ENCODE data around the gene EFL1. TPM values are rescaled to one million over a fixed set of nuclear protein-coding genes. Genes with fewer than 3 reads are reported as not detected.

EFL1 gene
- polyA plus RNA-seq, 1 of the 3 experiments (the other 2 are of a cell fraction) = 12.3 TPM

DNA sequence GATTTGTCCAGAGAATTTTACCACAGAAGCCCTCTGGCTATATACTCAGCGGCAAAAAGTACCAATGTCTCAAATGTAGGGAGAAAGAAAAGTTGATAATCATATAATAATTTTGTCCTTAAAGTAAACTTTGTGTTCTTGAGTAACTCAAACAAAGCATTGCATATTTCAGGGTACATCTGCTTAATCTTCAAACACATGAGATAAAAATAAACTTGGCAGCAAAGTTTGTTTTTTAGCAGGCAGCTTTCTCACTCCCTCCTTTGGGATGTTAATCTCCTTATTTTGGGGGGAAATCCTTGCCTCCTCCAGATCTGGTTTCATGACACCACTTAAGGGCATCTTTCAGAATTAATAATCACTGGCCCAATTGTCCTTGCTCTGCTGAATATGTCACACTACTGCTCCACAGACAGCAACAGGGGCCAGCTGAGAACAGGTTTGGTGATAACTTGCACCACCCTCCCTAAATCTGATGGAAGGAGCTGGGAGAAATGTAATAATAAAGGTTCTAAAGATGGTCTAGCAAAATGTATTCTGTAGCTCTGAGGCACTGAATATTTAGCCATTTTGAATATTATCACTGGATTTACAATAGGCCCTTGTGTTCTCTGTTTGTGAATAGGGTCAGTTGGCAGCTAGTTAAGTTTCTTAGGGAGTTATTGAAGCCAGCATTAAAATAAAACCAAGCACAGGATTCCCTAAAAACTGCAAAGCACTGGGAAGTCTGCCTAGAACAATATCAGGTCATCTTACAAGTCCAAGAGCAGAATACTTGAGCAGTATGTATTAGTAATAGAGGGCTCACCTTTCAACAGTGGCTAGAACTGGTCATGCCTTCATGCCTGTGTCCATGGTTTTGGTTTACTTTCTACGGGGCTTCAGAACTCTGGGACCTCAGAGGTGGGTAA lies 79.2 kb downstream of the EFL1 start:
- no peak for DNase-seq

DNA sequence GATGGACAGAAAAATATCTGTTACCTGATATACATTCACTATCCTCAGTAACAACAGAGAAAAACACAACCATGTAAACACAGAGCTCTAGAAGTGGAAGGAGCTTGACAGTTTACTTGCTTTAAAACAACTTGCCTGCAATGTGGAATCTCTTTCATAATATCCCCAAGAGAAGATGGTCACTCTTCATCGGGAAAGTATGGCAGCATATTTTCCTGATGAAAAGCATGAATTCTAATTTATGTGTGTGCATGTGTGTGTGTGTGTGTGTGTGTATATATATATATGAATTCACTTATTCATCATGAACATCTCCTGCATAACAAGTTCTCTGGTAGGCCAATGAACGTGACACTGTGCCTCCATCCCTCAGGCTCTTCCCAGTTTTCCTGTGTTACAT lies 81.2 kb downstream of the EFL1 start:
- H3K4me2 ChIP-seq = no peak overlapping the region
- no peak overlapping the region for H3K27ac ChIP-seq (ENCODE audit: low read depth in 2 of 2, low read length in 1 of 2)
- H3K36me3 ChIP-seq (replicated peaks in 1 of 2; ENCODE audit: control insufficient read depth in 1 of 2, insufficient read depth in 2 of 2, low read length in 1 of 2) = no peaks in the 10 kb centered on the region
- CTCF ChIA-PET = interaction anchor here (0.9 to 1.9 kb wide), 3 partner anchors 15 to 771 kb away, joined by 3 to 4 read pairs (median 4); no protein-coding TSS in a partner anchor
- POLR2A ChIA-PET = no interaction called here
- H3K4me1 ChIP-seq (ENCODE audit: control insufficient read depth in 1 of 2, insufficient read depth in 2 of 2, low read depth in 1 of 2, low read length in 1 of 2) = peaks cover 8 to 25% of the 10 kb centered on the region in 2 experiments
- H3F3A ChIP-seq (replicated peaks; ENCODE audit: insufficient read depth) = peaks cover 31% of the 10 kb centered on the region
- DNase-seq = no peak
- H3K9me2 ChIP-seq = no peaks in the 10 kb centered on the region
- TF ChIP-seq CHD2 (IDR thresholded peaks at IDR 0.05; ENCODE audit: low read length, partially characterized antibody) = no peak
- TF ChIP-seq POLR2AphosphoS5 (IDR thresholded peaks at IDR 0.05; ENCODE audit: low read depth, low read length) = no peak
- TF ChIP-seq, protein P1, sequence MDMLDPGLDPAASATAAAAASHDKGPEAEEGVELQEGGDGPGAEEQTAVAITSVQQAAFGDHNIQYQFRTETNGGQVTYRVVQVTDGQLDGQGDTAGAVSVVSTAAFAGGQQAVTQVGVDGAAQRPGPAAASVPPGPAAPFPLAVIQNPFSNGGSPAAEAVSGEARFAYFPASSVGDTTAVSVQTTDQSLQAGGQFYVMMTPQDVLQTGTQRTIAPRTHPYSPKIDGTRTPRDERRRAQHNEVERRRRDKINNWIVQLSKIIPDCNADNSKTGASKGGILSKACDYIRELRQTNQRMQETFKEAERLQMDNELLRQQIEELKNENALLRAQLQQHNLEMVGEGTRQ (IDR thresholded peaks at IDR 0.05; ENCODE audit: borderline replicate concordance, low read depth, low read length) = no peak
- no peak for TF ChIP-seq NFIC (IDR thresholded peaks at IDR 0.05; ENCODE audit: borderline replicate concordance)
- no peak for TF ChIP-seq RFX5 (IDR thresholded peaks at IDR 0.05; ENCODE audit: low read length)
- TF ChIP-seq FOSL2 (IDR thresholded peaks at IDR 0.05; ENCODE audit: borderline replicate concordance, low read depth) = no peak
- no peak for TF ChIP-seq SMC3 (IDR thresholded peaks at IDR 0.05; ENCODE audit: low read depth, low read length)
- TF ChIP-seq, protein P2, sequence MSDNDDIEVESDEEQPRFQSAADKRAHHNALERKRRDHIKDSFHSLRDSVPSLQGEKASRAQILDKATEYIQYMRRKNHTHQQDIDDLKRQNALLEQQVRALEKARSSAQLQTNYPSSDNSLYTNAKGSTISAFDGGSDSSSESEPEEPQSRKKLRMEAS (IDR thresholded peaks at IDR 0.05; ENCODE audit: low read depth) = no peak
- no peak for TF ChIP-seq SIN3A (IDR thresholded peaks at IDR 0.05; ENCODE audit: borderline replicate concordance, low read depth, low read length)
- TF ChIP-seq NRF1 (IDR thresholded peaks at IDR 0.05; ENCODE audit: low read depth, low read length) = no peak
- H3K9me3 ChIP-seq = no peaks in the 10 kb centered on the region
- no peak overlapping the region for H3K4me3 ChIP-seq (ENCODE audit: low read depth in 2 of 2, low read length in 1 of 2)
- no peak overlapping the region for H2AFZ ChIP-seq (ENCODE audit: low read depth)
- H3K9ac ChIP-seq = no peak overlapping the region
- 97% methylated on average over 2 of the region's 2 CpGs for WGBS (ENCODE audit: low lambda C conversion rate)
- no peaks in the 10 kb centered on the region for H3K27me3 ChIP-seq (ENCODE audit: insufficient read depth)
- H4K20me1 ChIP-seq (ENCODE audit: insufficient read depth) = 0 out of 2 replicates have a peak, but pooled peaks cover 3% of the 10 kb centered on the region
- H3K79me2 ChIP-seq (ENCODE audit: insufficient read depth) = peaks cover 16% of the 10 kb centered on the region; the same call in 1 of the 2 replicates

More for the DNA sequence above, 79.2 kb downstream of the EFL1 start:
- H3K9me3 ChIP-seq = no peaks in the 10 kb centered on the region
- H3K4me2 ChIP-seq = peak overlapping the region; percentile 43
- no peak overlapping the region for H3K4me3 ChIP-seq (ENCODE audit: low read depth in 2 of 2, low read length in 1 of 2)
- H4K20me1 ChIP-seq (ENCODE audit: insufficient read depth) = 0 out of 2 replicates have a peak, but pooled peaks cover 3% of the 10 kb centered on the region
- H3K27ac ChIP-seq (ENCODE audit: low read depth in 2 of 2, low read length in 1 of 2) = peak overlapping the region; percentile 63 to 82; a peak in 3 of 4 replicates
- no peak for TF ChIP-seq RXRA (IDR thresholded peaks at IDR 0.05; ENCODE audit: borderline replicate concordance, low read depth)
- peak; percentile 60; the same call in 1 of the 2 replicates for TF ChIP-seq NFIC (IDR thresholded peaks at IDR 0.05; ENCODE audit: borderline replicate concordance)
- peak; percentile 45 for TF ChIP-seq TCF12 (IDR thresholded peaks at IDR 0.05)
- ChIA-PET POLR2A (no interaction called here), CTCF (interaction anchor here (1.4 kb wide), 1 partner anchor 917 kb away, joined by 4 read pairs; no protein-coding TSS in a partner anchor)
- H3K9me2 ChIP-seq = no peaks in the 10 kb centered on the region
- H3K27me3 ChIP-seq (ENCODE audit: insufficient read depth) = no peaks in the 10 kb centered on the region
- H2AFZ ChIP-seq (ENCODE audit: low read depth) = no peak overlapping the region
- 48% methylated on average over 2 of the region's 2 CpGs for WGBS (ENCODE audit: low lambda C conversion rate)
- no peaks in the 10 kb centered on the region for H3K36me3 ChIP-seq (replicated peaks in 1 of 2; ENCODE audit: control insufficient read depth in 1 of 2, insufficient read depth in 2 of 2, low read length in 1 of 2)
- peaks cover 8 to 15% of the 10 kb centered on the region in 2 experiments for H3K4me1 ChIP-seq (ENCODE audit: control insufficient read depth in 1 of 2, insufficient read depth in 2 of 2, low read depth in 1 of 2, low read length in 1 of 2)
- H3K79me2 ChIP-seq (ENCODE audit: insufficient read depth) = peaks cover 10% of the 10 kb centered on the region; the same call in 1 of the 2 replicates
- H3F3A ChIP-seq (replicated peaks; ENCODE audit: insufficient read depth) = peaks cover 13% of the 10 kb centered on the region
- peak overlapping the region; percentile 5; the same call in 1 of the 2 replicates for H3K9ac ChIP-seq
